K562 (cell line): Measurements from ENCODE around the gene PNPLA1. TPM values are rescaled to one million over a fixed set of nuclear protein-coding genes. Genes with fewer than 3 reads are reported as not detected.

Experiments used
- ATAC-seq: fragments of 200-7000 bp; cut with Tn5 transposase; 3 replicates; pipeline ENCODE4 v1.9.1; 2020; ENCODE audit warnings: moderate library complexity
- BruUV-seq: library from RNA; stranded (reverse); fragments of 400-500 nt; replicated peaks from 2 replicates; lab custom pipeline; 2021; lab: Mats Ljungman, UMichigan
- CTCF ChIA-PET: fragments of 300-600 bp; formaldehyde crosslinking; extraction: SDS; loops from one replicate; lab custom pipeline; 2021; ENCODE audit warnings: low intra/inter-chr PET ratio; lab: Yijun Ruan, JAX
- POLR2A ChIA-PET: fragments of 300-600, 350-650 bp; sonication (Branson Sonifier 250); formaldehyde crosslinking; extraction: SDS; loops from one replicate; lab custom pipeline; 2021; ENCODE audit warnings: antibody characterized with exemption, inconsistent platforms; lab: Yijun Ruan, JAX
- DNase-seq, 4 experiments: peaks; one replicate each; pipeline versions ENCODE4 v3.0.0 to v3.0.0-alpha.2; 2011 to 2018; ENCODE audit warnings: low spot score in 3 of 4, mixed read lengths in 3 of 4; ENCODE audit errors: extremely low read depth in 1 of 4
- FAIRE-seq: peaks from 2 replicates; lab custom pipeline; 2011; peaks lifted over from hg19 to GRCh38; lab: Jason Lieb, UNC
- H2AFZ ChIP-seq: 2 replicates; pipeline ENCODE4 v1.6.0; 2011; ENCODE audit warnings: low read depth, low read length, control low read depth, inconsistent platforms
- H3K27ac ChIP-seq: fragments of 200-600 bp; 3 replicates; pipeline ENCODE4 v1.8.0; 2011; ENCODE audit warnings: low read depth, mild to moderate bottlenecking, control low read depth, inconsistent platforms, low read length, moderate library complexity, mixed read lengths; ENCODE audit errors: extremely low read depth
- H3K27me3 ChIP-seq, 2 experiments: fragments of 300-600 bp in 1 of 2; 2 replicates in 1 of 2; 3 replicates in 1 of 2; pipeline versions ENCODE4 v1.6.0 to v1.8.0; 2011; ENCODE audit warnings: inconsistent platforms in 2 of 2, low read length in 2 of 2, mild to moderate bottlenecking in 1 of 2, mixed read lengths in 1 of 2, moderate library complexity in 1 of 2; ENCODE audit not compliant: control insufficient read depth in 2 of 2, insufficient read depth in 2 of 2
- H3K36me3 ChIP-seq: fragments of 300-600 bp; 3 replicates; pipeline ENCODE4 v1.8.0; 2011; ENCODE audit warnings: mild to moderate bottlenecking, low read length, inconsistent platforms; ENCODE audit not compliant: control insufficient read depth, insufficient read depth
- H3K4me1 ChIP-seq, 2 experiments: fragments of 200-600 bp in 1 of 2; replicated peaks in 1 of 2; 2 replicates in 1 of 2; 3 replicates in 1 of 2; pipeline versions ENCODE4 v1.5.1 to v1.8.0; 2011; ENCODE audit warnings: inconsistent platforms in 2 of 2, low read length in 2 of 2, mild to moderate bottlenecking in 1 of 2, mixed read lengths in 1 of 2, moderate library complexity in 1 of 2; ENCODE audit not compliant: control insufficient read depth in 2 of 2, insufficient read depth in 2 of 2
- H3K4me2 ChIP-seq: 2 replicates; pipeline ENCODE4 v1.6.1; 2011; ENCODE audit warnings: low read length, control low read depth, inconsistent platforms, mixed read lengths; ENCODE audit not compliant: insufficient read depth
- H3K4me3 ChIP-seq: fragments of 200-600 bp; sonication (generic), shearing (Covaris generic); 2 replicates; pipeline ENCODE4 v1.5.1; 2016; ENCODE audit warnings: control low read depth, inconsistent platforms
- H3K79me2 ChIP-seq: fragments of 200-600 bp; 3 replicates; pipeline ENCODE4 v1.8.0; 2011; ENCODE audit warnings: low read length, inconsistent platforms; ENCODE audit not compliant: control insufficient read depth, insufficient read depth
- H3K9ac ChIP-seq, 2 experiments: 2 replicates each; pipeline versions ENCODE4 v1.6.0 to v1.6.1; 2011; ENCODE audit warnings: low read depth in 2 of 2, low read length in 2 of 2, control low read depth in 1 of 2, inconsistent platforms in 1 of 2, mild to moderate bottlenecking in 1 of 2, mixed read lengths in 1 of 2; ENCODE audit not compliant: insufficient read depth in 1 of 2
- H3K9me1 ChIP-seq: one replicate; pipeline ENCODE4 v1.6.0; 2011; ENCODE audit warnings: inconsistent platforms, mild to moderate bottlenecking, low read length, moderate library complexity; ENCODE audit not compliant: control insufficient read depth, insufficient read depth
- H3K9me3 ChIP-seq: replicated peaks from 2 replicates; pipeline ENCODE4 v1.5.1; 2011; ENCODE audit warnings: low read depth, low read length, inconsistent platforms; ENCODE audit not compliant: control insufficient read depth, insufficient read depth
- H4K20me1 ChIP-seq: replicated peaks from 2 replicates; pipeline ENCODE4 v1.6.1; 2011; ENCODE audit warnings: low read length, inconsistent platforms, mixed read lengths; ENCODE audit not compliant: control insufficient read depth, insufficient read depth
- FOSL1 ChIP-seq: fragments of 200-800 bp; sonication (Bioruptor generic); conservative IDR thresholded peaks from 2 replicates; pipeline ENCODE4 v1.6.1; 2016; ENCODE audit warnings: missing genetic modification characterization, missing compliant biosample characterization
- JUND ChIP-seq, 2 experiments: IDR thresholded peaks; 2 replicates in 1 of 2; 3 replicates in 1 of 2; pipeline ENCODE4 v1.6.1; 2011; ENCODE audit warnings: borderline replicate concordance in 2 of 2, low read depth in 2 of 2, low read length in 2 of 2, improper control_type of control experiment in 1 of 2, missing biosample characterization in 1 of 2, missing genetic modification characterization in 1 of 2, missing genetic modification reagents in 1 of 2
- NR2C2 ChIP-seq, 2 experiments: fragments of 200-800 bp in 1 of 2; sonication (Bioruptor generic) in 1 of 2; sonication (generic) in 1 of 2; formaldehyde crosslinking in 1 of 2; IDR thresholded peaks; 2 replicates each; pipeline versions ENCODE4 v1.6.1 to v1.8.0; 2016 to 2022; ENCODE audit warnings: mild to moderate bottlenecking in 1 of 2, missing compliant biosample characterization in 1 of 2, missing genetic modification characterization in 1 of 2, missing genetic modification reagents in 1 of 2
- PRDM10 ChIP-seq: fragments of 450-650 bp; IDR thresholded peaks from 2 replicates; pipeline ENCODE4 v1.6.1; 2018; ENCODE audit not compliant: partially characterized antibody
- RAD21 ChIP-seq, 2 experiments: fragments of 250-450 bp in 1 of 2; fragments of 450-650 bp in 1 of 2; sonication (Bioruptor Pico) in 1 of 2; formaldehyde crosslinking in 1 of 2; IDR thresholded peaks in 1 of 2; conservative IDR thresholded peaks in 1 of 2; 2 replicates each; pipeline versions ENCODE4 v1.4.0 to v1.8.0; 2020 to 2022; ENCODE audit warnings: mild to moderate bottlenecking in 2 of 2, moderate library complexity in 1 of 2
- WGBS: fragments of 100-300 bp; shearing (Covaris generic); methylation state at CpG from one replicate; pipeline ENCODE4 v1.1.6; 2016; ENCODE audit warnings: low coverage, mixed read lengths; ENCODE audit not compliant: insufficient coverage; ENCODE audit errors: missing lambda C conversion rate; 5-methylcytosine and 5-hydroxymethylcytosine counted together
- in situ Hi-C: fragments of 300-500 bp; cut with MboI; formaldehyde crosslinking; loops from 4 replicates; pipeline ENCODE4 v1.15.0; 2018; ENCODE audit warnings: inconsistent platforms, mixed read lengths
- intact Hi-C: fragments of 100-400 bp; cut with micrococcal nuclease; formaldehyde crosslinking; loops from 2 replicates; pipeline ENCODE4 v1.14.2; 2022
- polyA plus RNA-seq, 8 experiments: library from polyadenylated mRNA; depleted of rRNA in 4 of 8; stranded (reverse) in 5 of 8; unstranded in 3 of 8; fragments of >200 nt; fragmentation: Nextera tagmentation in 2 of 8; fragmentation: Illumina TruSeq in 1 of 8; extraction: Ambion mirVana in 2 of 8; extraction: Trizol in 1 of 8; gene quantifications; 2 replicates each; pipeline versions ENCODE4 v1.2.1 to v1.2.3, GENCODE V29; 2011 to 2014; ENCODE audit warnings: inconsistent platforms in 1 of 8, missing spikeins in 1 of 8
- total RNA-seq, 7 experiments: library from RNA; depleted of rRNA in 6 of 7; stranded (reverse); fragments of >200 nt in 6 of 7; fragmentation: Illumina TruSeq in 2 of 7; extraction: Trizol in 2 of 7; gene quantifications; 2 replicates each; pipeline versions ENCODE4 v1.2.1 to v1.2.3, GENCODE V29; 2011 to 2021; ENCODE audit warnings: low replicate concordance in 1 of 7
- TF ChIP-seq, protein P1 (sequence below), 2 experiments: fragments of 450-650 bp; formaldehyde crosslinking in 1 of 2; IDR thresholded peaks; 2 replicates each; pipeline versions ENCODE4 v1.4.0 to v1.6.1; 2014 to 2020; ENCODE audit warnings: mild to moderate bottlenecking in 2 of 2, borderline replicate concordance in 1 of 2, low read depth in 1 of 2

The PNPLA1 gene
- total and polyA plus RNA-seq, 9 of the 15 experiments (the other 6 are each of a cell fraction or from before 2014, with no cell fraction given) = 0.04 to 0.27 (median 0.13) TPM; not detected in 2

DNA sequence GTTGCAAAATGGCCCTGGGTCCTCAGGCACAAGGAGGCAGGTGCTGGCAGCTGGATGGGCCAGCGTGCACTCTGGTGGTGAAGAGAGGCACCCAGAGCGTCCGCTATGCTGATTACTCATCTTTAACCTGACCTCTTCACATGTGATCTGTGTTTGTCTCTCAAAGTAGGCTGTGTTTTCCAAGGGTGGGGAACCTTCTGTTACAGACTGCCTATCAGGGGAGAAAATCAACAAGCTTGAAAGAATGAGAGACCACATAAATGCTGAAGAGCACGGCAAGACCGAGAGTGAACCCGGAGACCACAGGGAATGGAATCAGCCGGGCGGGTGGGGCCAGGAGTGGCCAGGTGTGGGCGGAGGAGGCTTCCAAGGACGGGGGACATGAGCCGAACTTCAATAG, 50.6 kb downstream of the PNPLA1 start:
- peaks cover 25 to 74% of the 10 kb centered on the region in 2 experiments; a peak in 4 of 5 replicates for H3K27me3 ChIP-seq
- H3K4me2 ChIP-seq = peak overlapping the region; percentile 3; the same call in 1 of the 2 replicates
- no peak overlapping the region for H3K4me3 ChIP-seq
- ChIA-PET CTCF (interaction anchor here (0.5 kb wide), 1 partner anchor 1179 kb away, joined by 3 read pairs; the partner anchor contains the start of gene TCP11), POLR2A (interaction anchor here (0.8 to 1.5 kb wide), 5 partner anchors 8 to 38 kb away, joined by 3 to 6 read pairs (median 3); no protein-coding TSS in a partner anchor)
- peak; percentile 65 for ATAC-seq
- H3K4me1 ChIP-seq = peaks cover 0 to 5% of the 10 kb centered on the region in 2 experiments; a peak in 1 of 5 replicates
- peak in 1 of 4 experiments; percentile 30 for DNase-seq
- no peaks in the 10 kb centered on the region; the same call in 1 of the 2 replicates for H4K20me1 ChIP-seq
- no peaks in the 10 kb centered on the region for H3K9me3 ChIP-seq
- H3K9ac ChIP-seq = no peak overlapping the region
- intact Hi-C loops = no loop called here
- no peaks in the 10 kb centered on the region for H3K79me2 ChIP-seq
- 0 out of 2 replicates have a peak overlapping the region, but pooled peaks have one; percentile 12 for H2AFZ ChIP-seq
- no peak overlapping the region for H3K27ac ChIP-seq
- no TSS peak for BruUV-seq
- H3K36me3 ChIP-seq = no peaks in the 10 kb centered on the region
- FAIRE-seq = peak; percentile 52
- in situ Hi-C loops = no loop called here
- H3K9me1 ChIP-seq = no peaks in the 10 kb centered on the region
- WGBS = 2% methylated on average over 11 of the region's 11 CpGs
- TF ChIP-seq FOSL1 (tag) = peak; percentile 79
- TF ChIP-seq, protein P1, sequence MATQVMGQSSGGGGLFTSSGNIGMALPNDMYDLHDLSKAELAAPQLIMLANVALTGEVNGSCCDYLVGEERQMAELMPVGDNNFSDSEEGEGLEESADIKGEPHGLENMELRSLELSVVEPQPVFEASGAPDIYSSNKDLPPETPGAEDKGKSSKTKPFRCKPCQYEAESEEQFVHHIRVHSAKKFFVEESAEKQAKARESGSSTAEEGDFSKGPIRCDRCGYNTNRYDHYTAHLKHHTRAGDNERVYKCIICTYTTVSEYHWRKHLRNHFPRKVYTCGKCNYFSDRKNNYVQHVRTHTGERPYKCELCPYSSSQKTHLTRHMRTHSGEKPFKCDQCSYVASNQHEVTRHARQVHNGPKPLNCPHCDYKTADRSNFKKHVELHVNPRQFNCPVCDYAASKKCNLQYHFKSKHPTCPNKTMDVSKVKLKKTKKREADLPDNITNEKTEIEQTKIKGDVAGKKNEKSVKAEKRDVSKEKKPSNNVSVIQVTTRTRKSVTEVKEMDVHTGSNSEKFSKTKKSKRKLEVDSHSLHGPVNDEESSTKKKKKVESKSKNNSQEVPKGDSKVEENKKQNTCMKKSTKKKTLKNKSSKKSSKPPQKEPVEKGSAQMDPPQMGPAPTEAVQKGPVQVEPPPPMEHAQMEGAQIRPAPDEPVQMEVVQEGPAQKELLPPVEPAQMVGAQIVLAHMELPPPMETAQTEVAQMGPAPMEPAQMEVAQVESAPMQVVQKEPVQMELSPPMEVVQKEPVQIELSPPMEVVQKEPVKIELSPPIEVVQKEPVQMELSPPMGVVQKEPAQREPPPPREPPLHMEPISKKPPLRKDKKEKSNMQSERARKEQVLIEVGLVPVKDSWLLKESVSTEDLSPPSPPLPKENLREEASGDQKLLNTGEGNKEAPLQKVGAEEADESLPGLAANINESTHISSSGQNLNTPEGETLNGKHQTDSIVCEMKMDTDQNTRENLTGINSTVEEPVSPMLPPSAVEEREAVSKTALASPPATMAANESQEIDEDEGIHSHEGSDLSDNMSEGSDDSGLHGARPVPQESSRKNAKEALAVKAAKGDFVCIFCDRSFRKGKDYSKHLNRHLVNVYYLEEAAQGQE (IDR thresholded peaks at IDR 0.05; ENCODE audit: borderline replicate concordance) = peak; percentile 21; the same call in 1 of the 2 replicates
- TF ChIP-seq, protein P1 (CRISPR knock-in tag; IDR thresholded peaks at IDR 0.05; ENCODE audit: low read depth) = no peak
- TF ChIP-seq PRDM10 = no peak
- peak; percentile 74; the same call in 1 of the 2 replicates for TF ChIP-seq JUND (IDR thresholded peaks at IDR 0.05; ENCODE audit: borderline replicate concordance, low read depth, low read length)
- TF ChIP-seq JUND (tag; IDR thresholded peaks at IDR 0.05; ENCODE audit: borderline replicate concordance, low read depth, low read length) = peak; percentile 38; the same call in 1 of the 3 replicates
- peak in 1 of 2 experiments; percentile 42; a peak in 3 of 4 replicates for TF ChIP-seq RAD21 (CRISPR knock-in tag; conservative IDR thresholded peaks at IDR 0.05 in 1 of 2, IDR thresholded peaks at IDR 0.05 in 1 of 2)
- TF ChIP-seq NR2C2 (CRISPR knock-in tag; IDR thresholded peaks at IDR 0.05) = no peak; the same call in 1 of the 2 replicates
- peak; percentile 60 for TF ChIP-seq NR2C2 (tag; IDR thresholded peaks at IDR 0.05)
